A549 (cell line): Measurements from ENCODE around the gene MEGF8. TPM values are rescaled to one million over a fixed set of nuclear protein-coding genes. Genes with fewer than 3 reads are reported as not detected.
A peak's percentile ranks its signal among the peaks of the same experiment; 100 is the strongest.

Experiments
- ATAC-seq, 2 experiments: fragments of 200-7000 bp in 1 of 2; fragments of >200 bp in 1 of 2; cut with Nextera tagmentation in 1 of 2; cut with Tn5 transposase in 1 of 2; 3 replicates each; pipeline versions ENCODE4 v1.8.0 to v1.9.1; 2018 to 2020; ENCODE audit warnings: mild to moderate bottlenecking in 1 of 2, moderate library complexity in 1 of 2
- CTCF ChIA-PET: fragments of 300-600 bp; sonication (Branson Sonifier 250); formaldehyde crosslinking; extraction: SDS; loops from one replicate; lab custom pipeline; 2021; ENCODE audit warnings: antibody characterized with exemption, inconsistent platforms; lab: Yijun Ruan, JAX
- POLR2A ChIA-PET: fragments of 350-600 bp; formaldehyde crosslinking; extraction: SDS; loops from one replicate; lab custom pipeline; 2021; ENCODE audit warnings: antibody characterized with exemption, inconsistent platforms; lab: Yijun Ruan, JAX
- DNase-seq, 2 experiments: peaks; one replicate each; pipeline versions ENCODE4 v3.0.0 to v3.0.0-alpha.2; 2011 to 2016; ENCODE audit warnings: low read depth in 1 of 2, low spot score in 1 of 2
- FAIRE-seq: peaks from 2 replicates; lab custom pipeline; 2011; peaks lifted over from hg19 to GRCh38; lab: Jason Lieb, UNC
- H3K27ac ChIP-seq, 2 experiments: fragments of >200 bp; sonication (Bioruptor Twin); formaldehyde crosslinking; 3 replicates each; pipeline ENCODE4 v1.5.1; 2016 to 2017
- H3K4me1 ChIP-seq: fragments of >200 bp; sonication (Bioruptor Twin); formaldehyde crosslinking; 3 replicates; pipeline ENCODE4 v1.6.1; 2016
- H3K4me2 ChIP-seq: fragments of >200 bp; sonication (Bioruptor Twin); formaldehyde crosslinking; 3 replicates; pipeline ENCODE4 v1.6.1; 2016
- H3K4me3 ChIP-seq: fragments of >200 bp; sonication (Bioruptor Twin); formaldehyde crosslinking; 3 replicates; pipeline ENCODE4 v1.5.1; 2016
- H3K9me3 ChIP-seq: fragments of >200 bp; sonication (Bioruptor Twin); formaldehyde crosslinking; 3 replicates; pipeline ENCODE4 v1.6.1; 2016
- EP300 ChIP-seq, 2 experiments: fragments of >200 bp; sonication (Bioruptor Twin); formaldehyde crosslinking; IDR thresholded peaks; 2 replicates in 1 of 2; 3 replicates in 1 of 2; pipeline ENCODE4 v1.6.1; 2016 to 2017
- ESRRA ChIP-seq: fragments of 150-350 bp; IDR thresholded peaks from 2 replicates; pipeline ENCODE4 v1.6.1; 2014; ENCODE audit warnings: mild to moderate bottlenecking, low read length, borderline replicate concordance
- FOSB ChIP-seq: fragments of 250-450 bp; sonication (Bioruptor Pico); IDR thresholded peaks from 2 replicates; pipeline ENCODE4 v1.5.0; 2020; ENCODE audit warnings: mild to moderate bottlenecking, moderate library complexity
- FOSL2 ChIP-seq, 2 experiments: fragments of 450-650 bp in 1 of 2; fragments of >200 bp in 1 of 2; sonication (Bioruptor Twin) in 1 of 2; formaldehyde crosslinking; IDR thresholded peaks; 2 replicates each; pipeline versions ENCODE4 v1.5.0 to v1.6.1; 2016 to 2020; ENCODE audit warnings: mild to moderate bottlenecking in 1 of 2, moderate library complexity in 1 of 2
- FOXS1 ChIP-seq: fragments of 250-450 bp; sonication (Bioruptor Pico); IDR thresholded peaks from 2 replicates; pipeline ENCODE4 v1.5.0; 2020; ENCODE audit warnings: mild to moderate bottlenecking, moderate library complexity
- HDAC2 ChIP-seq: fragments of 200-600 bp; sonication (generic); IDR thresholded peaks from 2 replicates; pipeline ENCODE4 v1.6.1; 2016
- HEYL ChIP-seq: fragments of 250-450 bp; sonication (Bioruptor Pico); IDR thresholded peaks from 2 replicates; pipeline ENCODE4 v1.8.0; 2021; ENCODE audit warnings: mild to moderate bottlenecking, moderate library complexity
- HOXB13 ChIP-seq: fragments of 250-450 bp; sonication (Bioruptor Pico); IDR thresholded peaks from 2 replicates; pipeline ENCODE4 v1.5.0; 2020; ENCODE audit warnings: low read depth, mild to moderate bottlenecking, moderate library complexity
- HOXB5 ChIP-seq: fragments of 250-450 bp; sonication (Bioruptor Pico); IDR thresholded peaks from 2 replicates; pipeline ENCODE4 v1.5.0; 2020; ENCODE audit warnings: mild to moderate bottlenecking, moderate library complexity
- JUN ChIP-seq, 2 experiments: fragments of >200 bp; sonication (Bioruptor Twin); formaldehyde crosslinking; IDR thresholded peaks; 2 replicates in 1 of 2; 3 replicates in 1 of 2; pipeline ENCODE4 v1.6.1; 2016 to 2017
- JUNB ChIP-seq: fragments of >200 bp; sonication (Bioruptor Twin); formaldehyde crosslinking; IDR thresholded peaks from 2 replicates; pipeline ENCODE4 v1.6.1; 2016
- KDM5A ChIP-seq: fragments of 200-600 bp; sonication (generic); IDR thresholded peaks from 2 replicates; pipeline ENCODE4 v1.6.1; 2016; ENCODE audit warnings: antibody characterized with exemption, mild to moderate bottlenecking
- MAFK ChIP-seq: fragments of 450-650 bp; IDR thresholded peaks from 2 replicates; pipeline ENCODE4 v1.6.1; 2014; ENCODE audit not compliant: partially characterized antibody
- NPAS2 ChIP-seq: fragments of 250-450 bp; sonication (Bioruptor Pico); IDR thresholded peaks from 2 replicates; pipeline ENCODE4 v1.8.0; 2022; ENCODE audit warnings: mild to moderate bottlenecking, moderate library complexity, borderline replicate concordance
- POLR2A ChIP-seq: IDR thresholded peaks from 2 replicates; pipeline ENCODE4 v1.6.1; 2012; ENCODE audit warnings: mild to moderate bottlenecking, low read length
- RNF2 ChIP-seq: fragments of 200-600 bp; sonication (generic); IDR thresholded peaks from 2 replicates; pipeline ENCODE4 v1.6.1; 2016; ENCODE audit warnings: low read depth, mild to moderate bottlenecking, antibody characterized with exemption, moderate library complexity, borderline replicate concordance
- SREBF2 ChIP-seq: fragments of 450-650 bp; IDR thresholded peaks from 2 replicates; pipeline ENCODE4 v1.6.1; 2014; ENCODE audit warnings: mild to moderate bottlenecking, moderate library complexity
- TFCP2L1 ChIP-seq: fragments of 250-450 bp; sonication (Bioruptor Pico); IDR thresholded peaks from 2 replicates; pipeline ENCODE4 v1.5.0; 2021; ENCODE audit warnings: mild to moderate bottlenecking
- ZSCAN20 ChIP-seq: fragments of 250-450 bp; sonication (Bioruptor Pico); IDR thresholded peaks from 2 replicates; pipeline ENCODE4 v1.8.0; 2022; ENCODE audit warnings: mild to moderate bottlenecking, moderate library complexity
- WGBS: methylation state at CpG from one replicate; pipeline ENCODE4 v1.1.6; 2017; ENCODE audit errors: missing lambda C conversion rate; 5-methylcytosine and 5-hydroxymethylcytosine counted together
- polyA plus RNA-seq, 4 experiments: library from polyadenylated mRNA; depleted of rRNA in 3 of 4; stranded (reverse); fragments of >200 nt; fragmentation: RNase III in 1 of 4; extraction: RNeasy Plus Mini Kit Qiagen cat#74134 plus additional on column Dnase treatment in 1 of 4; gene quantifications; 2 replicates in 3 of 4; 3 replicates in 1 of 4; pipeline ENCODE4 v1.2.3, GENCODE V29; 2011 to 2017
- TF ChIP-seq, protein P1 (sequence below): IDR thresholded peaks from 2 replicates; pipeline ENCODE4 v1.6.1; 2012; ENCODE audit warnings: low read depth, borderline replicate concordance
- TF ChIP-seq, protein P2 (sequence below): IDR thresholded peaks from 2 replicates; pipeline ENCODE4 v1.6.1; 2012
- TF ChIP-seq, protein P3 (sequence below): fragments of >200 bp; sonication (Bioruptor Twin); formaldehyde crosslinking; IDR thresholded peaks from 3 replicates; pipeline ENCODE4 v1.5.1; 2016
- TF ChIP-seq, protein P4 (sequence below): IDR thresholded peaks from 2 replicates; pipeline ENCODE4 v1.6.1; 2012

Gene MEGF8
- polyA plus RNA-seq, 2 of the 4 experiments (the other 2 are of a cell fraction) = 10.4 to 27.2 TPM

DNA sequence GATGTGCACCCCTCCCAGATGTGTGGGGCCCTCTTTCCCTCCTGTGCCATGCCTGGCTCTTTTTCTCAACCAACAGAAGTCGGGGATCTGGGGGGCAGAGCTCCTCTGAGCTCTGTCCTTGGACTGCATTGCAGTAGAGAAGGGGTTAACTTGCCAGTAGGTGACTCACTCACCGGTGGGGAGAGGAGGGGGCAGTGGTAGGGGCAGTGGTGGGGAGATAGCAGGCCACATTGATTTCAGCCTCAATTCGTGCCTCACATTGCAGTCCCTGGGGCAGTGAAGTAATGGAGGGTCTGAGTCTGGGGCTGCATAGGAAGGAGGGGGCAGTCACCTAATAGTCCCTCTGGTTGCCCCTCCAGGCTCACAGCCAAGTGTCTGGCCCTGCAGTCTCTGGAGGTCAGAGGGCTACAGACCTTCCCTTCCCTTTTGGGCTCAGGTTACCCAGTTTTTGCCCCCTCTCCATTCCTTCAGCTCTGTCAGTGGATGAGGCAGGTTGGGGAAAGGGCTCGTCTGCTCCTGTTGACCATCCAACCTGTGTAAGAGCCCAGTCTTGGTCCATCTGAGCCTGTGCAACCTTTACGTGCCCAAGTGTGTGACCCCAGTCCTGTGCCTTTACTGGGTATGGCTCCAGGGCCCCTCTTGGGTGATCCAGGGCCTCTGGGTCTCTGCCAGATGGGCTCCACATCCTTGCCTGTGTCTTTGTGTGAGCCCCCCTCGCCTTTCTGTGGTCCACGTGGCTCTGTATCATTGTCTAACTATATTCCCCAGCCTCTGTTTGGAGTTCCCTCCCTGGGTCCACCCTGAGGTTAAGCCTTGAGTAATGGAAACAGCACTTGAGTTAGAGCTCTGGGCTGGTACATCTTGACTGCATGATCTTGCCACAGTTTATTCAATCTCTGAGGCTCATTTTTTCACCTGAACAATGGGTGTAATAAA, 43.3 kb upstream of the MEGF8 start:
- WGBS = 41% methylated on average over 7 of the region's 7 CpGs
- CTCF ChIA-PET = interaction anchor here (0.8 to 14.6 kb wide), 7 partner anchors 10 to 157 kb away, joined by 3 to 373 read pairs (median 4); partner anchors contain the start of genes CIC, GSK3A and PAFAH1B3
- no peak for ATAC-seq
- POLR2A ChIA-PET = interaction anchor here (0.6 to 5.6 kb wide), 3 partner anchors 20 to 39 kb away, joined by 3 to 56 read pairs (median 13); partner anchors contain the start of genes GSK3A and PAFAH1B3
- Histone ChIP-seq H3K27ac (peak overlapping the region; percentile 94 to 98), H3K9me3 (no peaks in the 10 kb centered on the region), H3K4me2 (peak overlapping the region; percentile 100), H3K4me3 (peak overlapping the region; percentile 77), H3K4me1 (peaks cover 69% of the 10 kb centered on the region)
- TF ChIP-seq, protein P1, sequence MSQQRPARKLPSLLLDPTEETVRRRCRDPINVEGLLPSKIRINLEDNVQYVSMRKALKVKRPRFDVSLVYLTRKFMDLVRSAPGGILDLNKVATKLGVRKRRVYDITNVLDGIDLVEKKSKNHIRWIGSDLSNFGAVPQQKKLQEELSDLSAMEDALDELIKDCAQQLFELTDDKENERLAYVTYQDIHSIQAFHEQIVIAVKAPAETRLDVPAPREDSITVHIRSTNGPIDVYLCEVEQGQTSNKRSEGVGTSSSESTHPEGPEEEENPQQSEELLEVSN = 0 out of 2 replicates have a peak, but pooled peaks have one; percentile 34
- TF ChIP-seq, protein P2, sequence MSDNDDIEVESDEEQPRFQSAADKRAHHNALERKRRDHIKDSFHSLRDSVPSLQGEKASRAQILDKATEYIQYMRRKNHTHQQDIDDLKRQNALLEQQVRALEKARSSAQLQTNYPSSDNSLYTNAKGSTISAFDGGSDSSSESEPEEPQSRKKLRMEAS = peak; percentile 41; the same call in 1 of the 2 replicates
- TF ChIP-seq JUNB (peak; percentile 36; the same call in 1 of the 2 replicates), FOSL2 (IDR thresholded peaks at IDR 0.05) (0 out of 2 replicates have a peak, but pooled peaks have one; percentile 28), FOSL2 (CRISPR knock-in tag; IDR thresholded peaks at IDR 0.05) (peak; percentile 82), TFCP2L1 (no peak), HEYL (CRISPR knock-in tag) (no peak)
- peak in 1 of 2 experiments; percentile 43 for DNase-seq
- peak; percentile 84 for FAIRE-seq

DNA sequence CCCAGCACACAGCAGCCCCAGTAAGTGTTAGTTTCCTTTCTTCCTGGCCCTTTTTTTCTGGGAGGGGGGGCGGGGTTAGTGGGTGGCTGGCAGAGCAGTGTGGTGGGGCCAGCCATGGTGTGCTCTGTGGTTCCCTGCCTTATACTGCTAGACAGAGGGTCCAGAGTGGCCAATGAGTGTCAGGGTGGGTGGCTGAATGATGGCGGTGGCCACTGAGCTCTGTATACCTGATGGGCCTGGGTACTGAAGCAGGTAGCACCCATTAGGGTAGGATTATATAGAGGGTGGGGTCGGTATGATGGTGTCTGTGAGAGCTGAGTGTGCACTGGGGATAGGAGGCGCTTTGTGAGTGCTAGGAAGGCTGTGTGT, 42.6 kb upstream of the MEGF8 start:
- Histone ChIP-seq H3K4me1 (peaks cover 66% of the 10 kb centered on the region), H3K27ac (peak overlapping the region; percentile 94 to 98; a peak in 5 of 6 replicates)
- FAIRE-seq = peak; percentile 61
- POLR2A ChIA-PET = interaction anchor here (1.1 to 5.6 kb wide), 2 partner anchors 20 to 39 kb away, joined by 13 to 56 read pairs; partner anchors contain the start of genes GSK3A and PAFAH1B3
- TF ChIP-seq SREBF2 (no peak), HDAC2 (no peak), MAFK (peak; percentile 1), ESRRA (no peak)
- TF ChIP-seq, all 56 proteins: peak for 1
- ATAC-seq = no peak; a peak in 1 of 6 replicates
- CTCF ChIA-PET = interaction anchor here (0.8 to 14.6 kb wide), 7 partner anchors 10 to 158 kb away, joined by 3 to 373 read pairs (median 4); partner anchors contain the start of genes CIC, GSK3A and PAFAH1B3
- H3K4me2 ChIP-seq = peak overlapping the region; percentile 100
- peak overlapping the region; percentile 76 for H3K4me3 ChIP-seq
- DNase-seq = no peak
- no peaks in the 10 kb centered on the region for H3K9me3 ChIP-seq
- WGBS = 52% methylated on average over 4 of the region's 4 CpGs

DNA sequence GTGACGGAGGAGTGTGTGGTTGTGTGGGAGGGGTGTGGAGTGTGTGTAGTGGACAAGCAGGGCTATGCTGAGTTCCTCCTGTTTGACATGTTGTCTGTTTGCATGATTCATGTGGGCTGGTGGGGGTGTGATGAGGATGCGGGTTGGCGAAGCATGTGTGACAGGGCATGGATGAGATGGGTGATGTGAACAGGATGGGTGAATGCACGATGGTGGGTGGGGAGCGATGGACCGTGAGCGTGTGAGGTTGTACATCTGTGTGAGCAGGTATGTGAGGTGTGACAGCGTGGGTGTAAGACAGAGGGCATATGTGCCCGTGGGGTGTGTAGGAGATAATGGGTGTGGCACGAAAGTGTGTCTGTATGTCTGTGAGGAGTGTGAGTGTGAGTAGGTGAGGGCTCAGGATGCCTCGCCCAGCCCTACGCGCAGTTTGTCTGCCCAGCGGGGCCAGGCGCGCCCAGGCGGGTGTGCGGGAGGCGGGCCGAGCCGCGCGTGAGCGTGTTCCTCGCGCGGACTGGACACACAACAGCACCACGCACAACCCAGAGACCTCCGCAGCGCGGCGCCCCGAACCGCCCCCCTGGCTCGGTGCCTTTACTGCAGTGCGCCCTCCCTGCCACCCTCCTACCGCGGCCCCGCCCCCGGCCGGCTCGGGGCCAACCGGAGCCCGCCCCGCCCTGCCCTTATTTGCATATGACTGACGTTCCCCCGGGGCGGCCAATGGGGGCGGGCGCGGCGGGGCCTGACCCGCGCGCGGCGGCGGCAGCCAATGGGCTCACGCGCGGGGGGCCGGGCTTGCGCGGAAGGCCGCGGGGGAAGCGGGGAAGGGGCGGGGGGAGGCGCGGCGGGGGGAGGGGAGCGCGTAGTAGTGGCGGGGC, 42.0 kb upstream of the MEGF8 start:
- WGBS = 7% methylated on average over 49 of the region's 74 CpGs
- POLR2A ChIA-PET = interaction anchor here (0.6 to 5.6 kb wide), 3 partner anchors 19 to 139 kb away, joined by 4 to 56 read pairs (median 13); partner anchors contain the start of genes GSK3A and PAFAH1B3
- FAIRE-seq (peak; percentile 46), DNase-seq (peak; percentile 97 to 99), ATAC-seq (peak; percentile 31 to 56)
- Histone ChIP-seq H3K4me3 (peak overlapping the region; percentile 76), H3K9me3 (no peaks in the 10 kb centered on the region), H3K4me2 (peak overlapping the region; percentile 100), H3K4me1 (peaks cover 60% of the 10 kb centered on the region), H3K27ac (peak overlapping the region; percentile 94 to 98)
- CTCF ChIA-PET = interaction anchor here (0.8 to 23.7 kb wide), 9 partner anchors 9 to 158 kb away, joined by 3 to 616 read pairs (median 67); partner anchors contain the start of genes CIC, GSK3A, PAFAH1B3 and PRR19
- TF ChIP-seq, protein P3, sequence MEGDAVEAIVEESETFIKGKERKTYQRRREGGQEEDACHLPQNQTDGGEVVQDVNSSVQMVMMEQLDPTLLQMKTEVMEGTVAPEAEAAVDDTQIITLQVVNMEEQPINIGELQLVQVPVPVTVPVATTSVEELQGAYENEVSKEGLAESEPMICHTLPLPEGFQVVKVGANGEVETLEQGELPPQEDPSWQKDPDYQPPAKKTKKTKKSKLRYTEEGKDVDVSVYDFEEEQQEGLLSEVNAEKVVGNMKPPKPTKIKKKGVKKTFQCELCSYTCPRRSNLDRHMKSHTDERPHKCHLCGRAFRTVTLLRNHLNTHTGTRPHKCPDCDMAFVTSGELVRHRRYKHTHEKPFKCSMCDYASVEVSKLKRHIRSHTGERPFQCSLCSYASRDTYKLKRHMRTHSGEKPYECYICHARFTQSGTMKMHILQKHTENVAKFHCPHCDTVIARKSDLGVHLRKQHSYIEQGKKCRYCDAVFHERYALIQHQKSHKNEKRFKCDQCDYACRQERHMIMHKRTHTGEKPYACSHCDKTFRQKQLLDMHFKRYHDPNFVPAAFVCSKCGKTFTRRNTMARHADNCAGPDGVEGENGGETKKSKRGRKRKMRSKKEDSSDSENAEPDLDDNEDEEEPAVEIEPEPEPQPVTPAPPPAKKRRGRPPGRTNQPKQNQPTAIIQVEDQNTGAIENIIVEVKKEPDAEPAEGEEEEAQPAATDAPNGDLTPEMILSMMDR = 0 out of 3 replicates have a peak, but pooled peaks have one; percentile 5
- TF ChIP-seq TFCP2L1 (peak; percentile 68), RNF2 (no peak), JUN (IDR thresholded peaks at IDR 0.05) (no peak; a peak in 1 of 5 replicates), NPAS2 (CRISPR knock-in tag) (no peak), HOXB13 (no peak), HOXB5 (CRISPR knock-in tag) (peak; percentile 24; the same call in 1 of the 2 replicates), POLR2A (peak; percentile 35; the same call in 1 of the 2 replicates), ZSCAN20 (no peak), FOXS1 (CRISPR knock-in tag) (no peak), FOSB (CRISPR knock-in tag) (no peak), EP300 (IDR thresholded peaks at IDR 0.05) (no peak), HDAC2 (no peak), KDM5A (no peak)
- TF ChIP-seq, protein P1 = 0 out of 2 replicates have a peak, but pooled peaks have one; percentile 38
- TF ChIP-seq, protein P4, sequence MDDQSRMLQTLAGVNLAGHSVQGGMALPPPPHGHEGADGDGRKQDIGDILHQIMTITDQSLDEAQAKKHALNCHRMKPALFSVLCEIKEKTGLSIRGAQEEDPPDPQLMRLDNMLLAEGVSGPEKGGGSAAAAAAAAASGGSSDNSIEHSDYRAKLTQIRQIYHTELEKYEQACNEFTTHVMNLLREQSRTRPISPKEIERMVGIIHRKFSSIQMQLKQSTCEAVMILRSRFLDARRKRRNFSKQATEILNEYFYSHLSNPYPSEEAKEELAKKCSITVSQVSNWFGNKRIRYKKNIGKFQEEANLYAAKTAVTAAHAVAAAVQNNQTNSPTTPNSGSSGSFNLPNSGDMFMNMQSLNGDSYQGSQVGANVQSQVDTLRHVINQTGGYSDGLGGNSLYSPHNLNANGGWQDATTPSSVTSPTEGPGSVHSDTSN = 0 out of 2 replicates have a peak, but pooled peaks have one; percentile 47
- TF ChIP-seq, protein P2 = peak; percentile 77
